GM18498 (cell line): ENCODE results near the gene CTDP1.

Experiments
- ATAC-seq: cut with Tn5 transposase; IDR thresholded peaks from one replicate; pipeline ENCODE4 v1.9.1; 2021; ENCODE audit warnings: mild to moderate bottlenecking, moderate library complexity; ENCODE audit not compliant: unreplicated experiment

Gene CTDP1

GRCh38 chr18:79643054-79643984 is 36.3 kb upstream of the CTDP1 start:
- no peak for ATAC-seq

- ATAC-seq: peak; percentile 88
These were observed 35.5 kb upstream of the CTDP1 start for GRCh38 chr18:79644006-79644665.

GRCh38 chr18:79644666-79645057 is 34.9 kb upstream of the CTDP1 start:
- ATAC-seq: no peak

GRCh38 chr18:79645291-79645983 is 34.2 kb upstream of the CTDP1 start:
- no peak for ATAC-seq

GRCh38 chr18:79647307-79647706 is 32.3 kb upstream of the CTDP1 start:
- ATAC-seq: no peak

GRCh38 chr18:79650959-79651358 is 28.6 kb upstream of the CTDP1 start:
- ATAC-seq: no peak

- no peak for ATAC-seq
These were observed 22.1 kb upstream of the CTDP1 start for GRCh38 chr18:79657342-79657996.

GRCh38 chr18:79658366-79658765 is 21.2 kb upstream of the CTDP1 start:
- no peak for ATAC-seq

- ATAC-seq: no peak
These were observed 19.9 kb upstream of the CTDP1 start for GRCh38 chr18:79659733-79660132.

- ATAC-seq: no peak
These were observed 17.6 kb upstream of the CTDP1 start for GRCh38 chr18:79662034-79662433.

GRCh38 chr18:79662439-79662838 is 17.2 kb upstream of the CTDP1 start:
- no peak for ATAC-seq

- no peak for ATAC-seq
These were observed 15.0 kb upstream of the CTDP1 start for GRCh38 chr18:79664525-79665125.

- ATAC-seq: no peak
These were observed 11.4 kb upstream of the CTDP1 start for GRCh38 chr18:79668203-79668602.

GRCh38 chr18:79672490-79673276 is 6.9 kb upstream of the CTDP1 start:
- no peak for ATAC-seq

GRCh38 chr18:79677221-79677620 is 2.4 kb upstream of the CTDP1 start:
- ATAC-seq: no peak

- ATAC-seq: no peak
These were observed 1.8 kb upstream of the CTDP1 start for GRCh38 chr18:79677840-79678239.

- ATAC-seq: peak; percentile 94
These were observed 695 bp upstream of the CTDP1 start for GRCh38 chr18:79678665-79679551.

GRCh38 chr18:79680100-79680879 is 687 bp downstream of the CTDP1 start:
- ATAC-seq: peak; percentile 8
